Activated T-cell treated with anti-CD3 and anti-CD28 coated beads, Interleukin-2, amount 50 U/mL, for 4 hours (primary cell): ENCODE data around the gene PEX7. TPM values are rescaled to one million over a fixed set of nuclear protein-coding genes. Genes with fewer than 3 reads are reported as not detected.
"Not testable (repeated sequence)": the region's sequence is repeated elsewhere in the genome, so short reads cannot be mapped to it uniquely, and the experiment has no call there.

Source experiments
- ATAC-seq, 2 donors: fragments of 200-7000 bp; cut with Tn5 transposase; one replicate each; pipeline ENCODE4 v1.10.0; 2021
- DNase-seq: peaks from one replicate; pipeline ENCODE4 v3.0.0-alpha.2; 2020
- H3K27me3 Mint-ChIP-seq: one replicate; pipeline ENCODE4 v1.8.0; 2021; ENCODE audit warnings: low read depth, mixed read lengths
- H3K36me3 Mint-ChIP-seq: one replicate; pipeline ENCODE4 v1.8.0; 2022; ENCODE audit warnings: mixed read lengths; ENCODE audit not compliant: insufficient read depth
- H3K4me1 Mint-ChIP-seq: one replicate; pipeline ENCODE4 v1.8.0; 2021; ENCODE audit warnings: low read depth, mixed read lengths
- H3K4me3 Mint-ChIP-seq: one replicate; pipeline ENCODE4 v1.8.0; 2021; ENCODE audit warnings: mild to moderate bottlenecking, moderate library complexity, mixed read lengths
- H3K9me3 Mint-ChIP-seq: one replicate; pipeline ENCODE4 v1.8.0; 2021; ENCODE audit warnings: mixed read lengths
- total RNA-seq, 3 donors: library from RNA; stranded (reverse); gene quantifications; one replicate each; pipeline ENCODE4 v1.2.1, GENCODE V29; 2021

Gene PEX7
- total RNA-seq, 3 donors from 2014 or later: 4.0 to 5.1 (median 4.5) TPM

- no peaks in the 10 kb centered on the region for H3K9me3 Mint-ChIP-seq
- peak in 1 of 2 donors; percentile 43 for ATAC-seq
- DNase-seq: no peak
- no peaks in the 10 kb centered on the region for H3K4me1 Mint-ChIP-seq
- H3K36me3 Mint-ChIP-seq: peaks cover 39% of the 10 kb centered on the region
- H3K4me3 Mint-ChIP-seq: no peak overlapping the region
- no peaks in the 10 kb centered on the region for H3K27me3 Mint-ChIP-seq
These were observed 23.7 kb downstream of the PEX7 start for GRCh38 chr6:136846046-136846445.

GRCh38 chr6:136846477-136846876 is 24.1 kb downstream of the PEX7 start:
- not testable (repeated sequence) for ATAC-seq, H3K27me3 Mint-ChIP-seq, H3K4me3 Mint-ChIP-seq, H3K4me1 Mint-ChIP-seq, H3K9me3 Mint-ChIP-seq, DNase-seq
- H3K36me3 Mint-ChIP-seq: peaks cover 39% of the 10 kb centered on the region

GRCh38 chr6:136849979-136850563 is 27.7 kb downstream of the PEX7 start:
- not testable (repeated sequence) for DNase-seq, H3K4me1 Mint-ChIP-seq, H3K27me3 Mint-ChIP-seq, ATAC-seq, H3K4me3 Mint-ChIP-seq, H3K9me3 Mint-ChIP-seq
- peaks cover 41% of the 10 kb centered on the region for H3K36me3 Mint-ChIP-seq

- Mint-ChIP-seq H3K4me3 (no peak overlapping the region), H3K27me3 (no peaks in the 10 kb centered on the region), H3K9me3 (no peaks in the 10 kb centered on the region), H3K4me1 (no peaks in the 10 kb centered on the region), H3K36me3 (peaks cover 13% of the 10 kb centered on the region)
- no peak for ATAC-seq
- no peak for DNase-seq
These were observed 37.0 kb downstream of the PEX7 start for GRCh38 chr6:136859430-136859829.

- peaks cover 13% of the 10 kb centered on the region for H3K36me3 Mint-ChIP-seq
These were observed 37.7 kb downstream of the PEX7 start for GRCh38 chr6:136860043-136860442.

GRCh38 chr6:136862662-136863061 is 40.3 kb downstream of the PEX7 start:
- ATAC-seq: no peak
- Mint-ChIP-seq H3K4me3 (no peak overlapping the region), H3K9me3 (no peaks in the 10 kb centered on the region), H3K27me3 (no peaks in the 10 kb centered on the region), H3K4me1 (peaks cover 2% of the 10 kb centered on the region), H3K36me3 (peaks cover 11% of the 10 kb centered on the region)
- no peak for DNase-seq

More at GRCh38 chr6:136860043-136860442, 37.7 kb downstream of the PEX7 start:
- Mint-ChIP-seq H3K27me3 (no peaks in the 10 kb centered on the region), H3K4me1 (no peaks in the 10 kb centered on the region), H3K4me3 (no peak overlapping the region), H3K9me3 (no peaks in the 10 kb centered on the region)
- no peak for ATAC-seq
- DNase-seq: no peak

- no peak overlapping the region for H3K4me3 Mint-ChIP-seq
- H3K36me3 Mint-ChIP-seq: peaks cover 11% of the 10 kb centered on the region
- peaks cover 2% of the 10 kb centered on the region for H3K4me1 Mint-ChIP-seq
- ATAC-seq (no peak), DNase-seq (no peak)
- H3K27me3 Mint-ChIP-seq: no peaks in the 10 kb centered on the region
- no peaks in the 10 kb centered on the region for H3K9me3 Mint-ChIP-seq
These were observed 41.4 kb downstream of the PEX7 start for GRCh38 chr6:136863752-136864151.

GRCh38 chr6:136864676-136865075 is 42.3 kb downstream of the PEX7 start:
- no peak for DNase-seq
- H3K4me3 Mint-ChIP-seq: no peak overlapping the region
- H3K27me3 Mint-ChIP-seq: no peaks in the 10 kb centered on the region
- H3K36me3 Mint-ChIP-seq: peaks cover 11% of the 10 kb centered on the region
- H3K4me1 Mint-ChIP-seq: peaks cover 2% of the 10 kb centered on the region
- no peak for ATAC-seq
- no peaks in the 10 kb centered on the region for H3K9me3 Mint-ChIP-seq

GRCh38 chr6:136866872-136867416 is 44.6 kb downstream of the PEX7 start:
- Mint-ChIP-seq H3K4me1 (peaks cover 2% of the 10 kb centered on the region), H3K27me3 (no peaks in the 10 kb centered on the region), H3K36me3 (peaks cover 12% of the 10 kb centered on the region), H3K9me3 (no peaks in the 10 kb centered on the region), H3K4me3 (no peak overlapping the region)
- DNase-seq: no peak
- ATAC-seq: no peak

- no peaks in the 10 kb centered on the region for H3K27me3 Mint-ChIP-seq
- H3K9me3 Mint-ChIP-seq: peaks cover 17% of the 10 kb centered on the region
- ATAC-seq: no peak
- no peak overlapping the region for H3K4me3 Mint-ChIP-seq
- DNase-seq: no peak
- peaks cover 2% of the 10 kb centered on the region for H3K4me1 Mint-ChIP-seq
- peaks cover 32% of the 10 kb centered on the region for H3K36me3 Mint-ChIP-seq
These were observed 47.1 kb downstream of the PEX7 start for GRCh38 chr6:136869451-136869850.

GRCh38 chr6:136873748-136874147 is 51.4 kb downstream of the PEX7 start:
- Mint-ChIP-seq H3K4me3 (no peak overlapping the region), H3K9me3 (peaks cover 20% of the 10 kb centered on the region), H3K4me1 (no peaks in the 10 kb centered on the region), H3K36me3 (peaks cover 49% of the 10 kb centered on the region), H3K27me3 (no peaks in the 10 kb centered on the region)
- ATAC-seq: no peak
- DNase-seq: no peak

GRCh38 chr6:136876469-136876868 is 54.1 kb downstream of the PEX7 start:
- H3K4me1 Mint-ChIP-seq, H3K4me3 Mint-ChIP-seq, DNase-seq, H3K27me3 Mint-ChIP-seq, ATAC-seq: not testable (repeated sequence)
- peaks cover 20% of the 10 kb centered on the region for H3K9me3 Mint-ChIP-seq
- peaks cover 56% of the 10 kb centered on the region for H3K36me3 Mint-ChIP-seq

GRCh38 chr6:136880748-136881460 is 58.5 kb downstream of the PEX7 start:
- H3K36me3 Mint-ChIP-seq: peaks cover 44% of the 10 kb centered on the region
- H3K4me3 Mint-ChIP-seq: no peak overlapping the region
- no peak for ATAC-seq
- H3K27me3 Mint-ChIP-seq: no peaks in the 10 kb centered on the region
- peaks cover 2% of the 10 kb centered on the region for H3K4me1 Mint-ChIP-seq
- no peak for DNase-seq
- no peaks in the 10 kb centered on the region for H3K9me3 Mint-ChIP-seq

- Mint-ChIP-seq H3K27me3 (no peaks in the 10 kb centered on the region), H3K9me3 (no peaks in the 10 kb centered on the region), H3K4me1 (no peaks in the 10 kb centered on the region), H3K36me3 (peaks cover 14% of the 10 kb centered on the region), H3K4me3 (no peak overlapping the region)
- DNase-seq (no peak), ATAC-seq (no peak)
These were observed 63.7 kb downstream of the PEX7 start for GRCh38 chr6:136886091-136886490.

GRCh38 chr6:136887953-136888352 is 65.6 kb downstream of the PEX7 start:
- no peaks in the 10 kb centered on the region for H3K27me3 Mint-ChIP-seq
- no peak for DNase-seq
- H3K4me1 Mint-ChIP-seq: no peaks in the 10 kb centered on the region

More at GRCh38 chr6:136887953-136888352, 65.6 kb downstream of the PEX7 start:
- H3K36me3 Mint-ChIP-seq: peaks cover 13% of the 10 kb centered on the region
- no peaks in the 10 kb centered on the region for H3K9me3 Mint-ChIP-seq
- no peak for ATAC-seq
- H3K4me3 Mint-ChIP-seq: no peak overlapping the region
